Lower leg skin (tissue), 4 donors: ENCODE results near the gene CHST8. TPM values are rescaled to one million over a fixed set of nuclear protein-coding genes. Genes with fewer than 3 reads are reported as not detected.

Experiments used
- DNase-seq, 2 donors: peaks; one replicate each; pipeline ENCODE4 v3.0.0-alpha.2; 2019; ENCODE audit warnings: low spot score in 2 of 2
- H3K4me3 ChIP-seq: fragments of 200-600 bp; sonication (generic); 2 replicates; pipeline ENCODE4 v1.5.1; 2017; ENCODE audit warnings: mild to moderate bottlenecking, low read depth; ENCODE audit not compliant: poor library complexity, severe bottlenecking
- POLR2A ChIP-seq, 2 donors: fragments of 450-650 bp; IDR thresholded peaks; one replicate each; pipeline ENCODE4 v1.6.1; 2016 to 2017; ENCODE audit warnings: antibody characterized with exemption in 2 of 2, mild to moderate bottlenecking in 1 of 2, moderate library complexity in 1 of 2
- WGBS, 2 donors: methylation state at CpG; one replicate each; pipeline ENCODE4 v1.1.5; 2018; 5-methylcytosine and 5-hydroxymethylcytosine counted together
- intact Hi-C: fragments of 100-400 bp; cut with DNase I; formaldehyde crosslinking; loops from one replicate; pipeline ENCODE4 v1.15.0; 2023; ENCODE audit warnings: low total_unique reads
- total RNA-seq, 4 donors: library from RNA; depleted of rRNA; stranded (reverse); fragments of >200 nt; gene quantifications; one replicate each; pipeline ENCODE4 v1.1.0, GENCODE V29; 2016
- TF ChIP-seq, protein P1 (sequence below), 3 donors: fragments of 450-650 bp; IDR thresholded peaks; one replicate each; pipeline ENCODE4 v1.5.1; 2016; ENCODE audit warnings: antibody characterized with exemption in 3 of 3, mild to moderate bottlenecking in 3 of 3, moderate library complexity in 2 of 3

CHST8 gene
- total RNA-seq, 4 donors from 2014 or later: 0.19 to 1.6 (median 0.37) TPM; not detected in 1

DNA sequence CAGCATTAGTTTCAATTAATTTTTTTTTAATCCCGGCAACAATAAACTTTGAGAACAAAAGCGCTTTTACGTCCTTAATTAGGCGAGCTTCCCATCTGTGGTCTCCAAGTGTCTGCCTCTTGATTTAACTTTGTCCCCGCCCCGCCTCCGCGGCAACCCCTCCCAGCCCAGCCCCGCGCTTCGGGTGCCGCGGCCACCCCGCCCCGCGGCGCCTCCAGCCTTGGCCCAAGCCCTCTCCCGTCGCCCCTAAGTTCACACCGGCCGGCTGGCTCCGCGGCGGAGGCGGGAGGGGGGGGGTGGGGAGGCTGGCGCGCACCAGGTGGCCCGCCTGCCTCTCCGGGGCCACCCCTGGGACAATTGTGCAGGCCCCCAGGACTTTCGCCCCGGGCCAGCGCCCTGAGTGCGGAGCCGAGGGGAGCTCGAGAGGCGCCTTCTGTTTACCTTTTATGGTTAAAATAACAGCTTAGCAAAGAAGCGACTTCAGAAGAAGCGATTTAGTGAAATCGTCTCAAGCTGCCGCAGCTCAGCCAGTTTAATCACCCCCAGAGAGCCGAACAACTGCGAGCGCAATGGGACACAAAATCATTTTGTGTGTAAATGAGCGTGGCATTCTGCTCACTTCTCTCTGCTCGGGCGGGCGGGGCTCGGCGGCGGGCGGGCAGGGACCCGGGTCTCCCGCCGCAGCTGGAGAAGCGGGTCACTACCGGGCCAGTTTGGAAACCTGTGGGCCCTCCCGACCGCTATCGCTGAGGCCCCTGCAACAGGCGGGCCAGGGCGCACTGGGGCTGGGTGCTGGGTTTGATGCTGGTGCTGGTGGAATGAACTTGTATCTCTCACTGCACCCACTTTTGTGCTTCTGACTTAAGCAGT, 176.3 kb downstream of the CHST8 start:
- TF ChIP-seq, protein P1, sequence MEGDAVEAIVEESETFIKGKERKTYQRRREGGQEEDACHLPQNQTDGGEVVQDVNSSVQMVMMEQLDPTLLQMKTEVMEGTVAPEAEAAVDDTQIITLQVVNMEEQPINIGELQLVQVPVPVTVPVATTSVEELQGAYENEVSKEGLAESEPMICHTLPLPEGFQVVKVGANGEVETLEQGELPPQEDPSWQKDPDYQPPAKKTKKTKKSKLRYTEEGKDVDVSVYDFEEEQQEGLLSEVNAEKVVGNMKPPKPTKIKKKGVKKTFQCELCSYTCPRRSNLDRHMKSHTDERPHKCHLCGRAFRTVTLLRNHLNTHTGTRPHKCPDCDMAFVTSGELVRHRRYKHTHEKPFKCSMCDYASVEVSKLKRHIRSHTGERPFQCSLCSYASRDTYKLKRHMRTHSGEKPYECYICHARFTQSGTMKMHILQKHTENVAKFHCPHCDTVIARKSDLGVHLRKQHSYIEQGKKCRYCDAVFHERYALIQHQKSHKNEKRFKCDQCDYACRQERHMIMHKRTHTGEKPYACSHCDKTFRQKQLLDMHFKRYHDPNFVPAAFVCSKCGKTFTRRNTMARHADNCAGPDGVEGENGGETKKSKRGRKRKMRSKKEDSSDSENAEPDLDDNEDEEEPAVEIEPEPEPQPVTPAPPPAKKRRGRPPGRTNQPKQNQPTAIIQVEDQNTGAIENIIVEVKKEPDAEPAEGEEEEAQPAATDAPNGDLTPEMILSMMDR (IDR thresholded peaks at IDR 0.05): no peak
- TF ChIP-seq POLR2A (IDR thresholded peaks at IDR 0.05): no peak
- DNase-seq: no peak
- intact Hi-C loops: loop anchor here (10.0 kb wide), 1 partner anchor 77 kb away; no protein-coding TSS in a partner anchor
- WGBS, 2 donors: 4 to 14% methylated on average over 48 to 57 of the region's 61 CpGs
- H3K4me3 ChIP-seq: peak overlapping the region; percentile 57

GRCh38 chr19:33798681-33799111, 176.9 kb downstream of the CHST8 start:
- no peak for TF ChIP-seq POLR2A (IDR thresholded peaks at IDR 0.05)
- TF ChIP-seq, protein P1 (IDR thresholded peaks at IDR 0.05): no peak
- intact Hi-C loops: loop anchor here (10.0 kb wide), 1 partner anchor 76 kb away; no protein-coding TSS in a partner anchor
- DNase-seq: no peak
- no peak overlapping the region for H3K4me3 ChIP-seq
- WGBS, 2 donors: 30 to 39% methylated on average over 11 to 12 of the region's 12 CpGs

- intact Hi-C loops: loop anchor here (10.0 kb wide), 1 partner anchor 75 kb away; no protein-coding TSS in a partner anchor
- no peak overlapping the region for H3K4me3 ChIP-seq
- DNase-seq: no peak
- TF ChIP-seq, protein P1 (IDR thresholded peaks at IDR 0.05): no peak
- no peak for TF ChIP-seq POLR2A (IDR thresholded peaks at IDR 0.05)
- WGBS, 2 donors: 76 to 82% methylated on average over 5 of the region's 5 CpGs
Observed at GRCh38 chr19:33799476-33799875, 177.7 kb downstream of the CHST8 start.

DNA sequence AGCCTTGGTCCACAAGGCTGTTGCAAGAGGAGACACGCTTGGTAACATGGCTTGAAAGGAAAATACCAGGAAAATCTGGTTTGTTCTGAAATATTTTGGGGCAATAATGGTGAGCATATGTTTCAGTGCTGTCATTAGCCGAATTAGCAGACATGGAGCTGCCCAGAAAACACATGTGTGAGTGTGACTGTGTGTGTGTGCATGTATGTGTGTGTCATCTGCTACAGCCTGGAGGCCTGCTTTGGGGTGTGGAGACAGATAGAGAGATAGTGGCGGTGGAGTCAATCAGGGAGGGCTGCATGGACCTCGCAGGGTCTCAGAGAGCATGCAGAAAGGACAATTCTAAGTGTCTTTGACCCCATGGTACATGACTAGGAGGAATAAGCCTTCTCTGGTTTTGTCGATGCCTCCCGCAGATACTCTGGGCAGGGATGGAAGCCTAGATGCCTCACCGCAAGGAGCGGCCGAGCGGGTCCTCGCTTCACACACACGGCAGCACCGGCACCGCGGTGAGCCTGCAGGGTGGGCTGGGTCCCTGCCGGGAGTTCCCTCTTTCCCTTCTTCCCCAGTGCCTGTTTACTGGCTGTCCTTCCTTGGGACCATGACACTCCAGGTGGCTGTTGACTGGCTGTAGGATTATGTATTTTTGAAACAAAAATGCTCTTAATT, 178.4 kb downstream of the CHST8 start:
- intact Hi-C loops: no loop called here
- H3K4me3 ChIP-seq: no peak overlapping the region
- no peak for TF ChIP-seq POLR2A (IDR thresholded peaks at IDR 0.05)
- TF ChIP-seq, protein P1 (IDR thresholded peaks at IDR 0.05): no peak
- no peak for DNase-seq
- 72 to 77% methylated on average over 16 of the region's 16 CpGs for WGBS, 2 donors

GRCh38 chr19:33801411-33801810, 179.7 kb downstream of the CHST8 start:
- H3K4me3 ChIP-seq: no peak overlapping the region
- intact Hi-C loops: no loop called here
- DNase-seq: no peak
- no peak for TF ChIP-seq POLR2A (IDR thresholded peaks at IDR 0.05)
- TF ChIP-seq, protein P1 (IDR thresholded peaks at IDR 0.05): no peak
- 95% methylated on average over 4 to 5 of the region's 5 CpGs for WGBS, 2 donors
